PC-9 (cell line): ENCODE data around the gene PTDSS2. TPM values are rescaled to one million over a fixed set of nuclear protein-coding genes. Genes with fewer than 3 reads are reported as not detected.

ENCODE experiments used
- BruUV-seq: library from RNA; stranded (reverse); fragments of 400-500 nt; replicated peaks from 2 replicates; lab custom pipeline; 2021; lab: Mats Ljungman, UMichigan
- CTCF ChIA-PET: fragments of 300-600 bp; sonication (Branson Sonifier 250); formaldehyde crosslinking; loops from one replicate; lab custom pipeline; 2022; ENCODE audit warnings: antibody characterized with exemption; lab: Charles Lee
- POLR2A ChIA-PET: fragments of 300-600 bp; sonication (Branson Sonifier 250); formaldehyde crosslinking; loops from one replicate; lab custom pipeline; 2022; ENCODE audit warnings: antibody characterized with exemption; ENCODE audit not compliant: unreplicated experiment; lab: Charles Lee
- DNase-seq, 2 experiments: peaks; one replicate each; pipeline versions ENCODE4 v3.0.0 to v3.0.0-alpha.2; 2015 to 2022; ENCODE audit warnings: mixed read lengths in 1 of 2
- H2AFZ ChIP-seq: fragments of 200-600 bp; sonication (generic); 2 replicates; pipeline ENCODE4 v1.8.1; 2017; ENCODE audit warnings: antibody characterized with exemption
- H3F3A ChIP-seq: fragments of 200-600 bp; sonication (generic); 2 replicates; pipeline ENCODE4 v1.8.1; 2017; ENCODE audit warnings: antibody characterized with exemption, mild to moderate bottlenecking, low read depth; ENCODE audit not compliant: insufficient read depth
- H3K27ac ChIP-seq: fragments of 200-600 bp; sonication (generic); 2 replicates; pipeline ENCODE4 v1.6.1; 2016; ENCODE audit warnings: mixed run types
- H3K27me3 ChIP-seq: fragments of 200-600 bp; sonication (generic); 2 replicates; pipeline ENCODE4 v1.6.1; 2016; ENCODE audit warnings: low read depth, mixed run types; ENCODE audit not compliant: insufficient read depth
- H3K36me3 ChIP-seq: fragments of 200-600 bp; sonication (generic); 2 replicates; pipeline ENCODE4 v1.6.1; 2016; ENCODE audit warnings: low read depth, mixed run types
- H3K4me1 ChIP-seq: fragments of 200-600 bp; sonication (generic); replicated peaks from 2 replicates; pipeline ENCODE4 v1.6.1; 2016; ENCODE audit warnings: mixed run types; ENCODE audit not compliant: insufficient read depth
- H3K4me2 ChIP-seq: fragments of 200-600 bp; sonication (generic); 2 replicates; pipeline ENCODE4 v1.6.1; 2017; ENCODE audit warnings: mixed run types
- H3K4me3 ChIP-seq: fragments of 200-600 bp; sonication (generic); 2 replicates; pipeline ENCODE4 v1.6.1; 2016; ENCODE audit warnings: mixed run types
- H3K79me2 ChIP-seq: fragments of 200-600 bp; sonication (generic); 2 replicates; pipeline ENCODE4 v1.6.1; 2017; ENCODE audit warnings: low read depth, mixed run types
- H3K9me2 ChIP-seq: fragments of 200-600 bp; sonication (generic); 2 replicates; pipeline ENCODE4 v1.8.1; 2017; ENCODE audit warnings: mild to moderate bottlenecking; ENCODE audit not compliant: insufficient read depth
- H3K9me3 ChIP-seq: fragments of 200-600 bp; sonication (generic); 2 replicates; pipeline ENCODE4 v1.8.1; 2016; ENCODE audit warnings: low read depth; ENCODE audit not compliant: insufficient read depth
- H4K20me1 ChIP-seq: fragments of 200-600 bp; sonication (generic); 2 replicates; pipeline ENCODE4 v1.8.1; 2017; ENCODE audit not compliant: insufficient read depth
- EZH2 ChIP-seq: fragments of 200-600 bp; sonication (generic); IDR thresholded peaks from 2 replicates; pipeline ENCODE4 v1.8.0; 2017; ENCODE audit warnings: antibody characterized with exemption, low read depth
- intact Hi-C: fragments of 100-400 bp; cut with micrococcal nuclease; formaldehyde crosslinking; loops from one replicate; pipeline ENCODE4 v1.10.0; 2022; ENCODE audit not compliant: unreplicated experiment
- total RNA-seq: library from RNA; stranded (reverse); gene quantifications from 2 replicates; pipeline ENCODE4 v1.2.3, GENCODE V29; 2021
- TF ChIP-seq, protein P1 (sequence below): fragments of 200-600 bp; sonication (generic); conservative IDR thresholded peaks from 2 replicates; pipeline ENCODE4 v1.6.1; 2017; ENCODE audit warnings: mixed run types, antibody characterized with exemption, mild to moderate bottlenecking, moderate library complexity

The PTDSS2 gene
- total RNA-seq, 1 experiment from 2014 or later: 32.5 TPM

DNA sequence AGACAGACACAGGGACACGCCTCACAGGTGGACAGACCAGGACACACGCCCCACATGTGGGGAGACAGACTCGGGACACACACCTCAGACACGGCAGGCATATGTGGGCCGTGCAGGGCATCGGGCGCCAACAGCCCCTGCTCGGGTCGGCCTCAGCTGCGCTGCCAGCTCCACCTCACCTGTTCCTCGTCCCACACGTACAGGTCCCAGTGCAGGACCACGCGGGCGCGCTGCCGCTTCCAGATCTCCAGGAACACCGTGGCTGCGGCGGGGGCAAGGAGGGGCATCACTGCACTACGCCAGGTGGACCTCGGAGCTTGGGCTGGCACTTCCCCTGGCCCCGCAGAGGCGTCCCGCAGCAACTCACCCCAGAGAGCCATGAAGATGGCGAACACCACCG lies 20.7 kb upstream of the PTDSS2 start:
- no peak overlapping the region for H3K4me3 ChIP-seq
- no peak for DNase-seq
- BruUV-seq: no TSS peak
- H3K27me3 ChIP-seq: no peaks in the 10 kb centered on the region
- H3K9me3 ChIP-seq: no peaks in the 10 kb centered on the region
- no peaks in the 10 kb centered on the region for H3K4me1 ChIP-seq
- H3K79me2 ChIP-seq: no peaks in the 10 kb centered on the region
- no peaks in the 10 kb centered on the region for H3K9me2 ChIP-seq
- TF ChIP-seq EZH2: no peak
- TF ChIP-seq, protein P1, sequence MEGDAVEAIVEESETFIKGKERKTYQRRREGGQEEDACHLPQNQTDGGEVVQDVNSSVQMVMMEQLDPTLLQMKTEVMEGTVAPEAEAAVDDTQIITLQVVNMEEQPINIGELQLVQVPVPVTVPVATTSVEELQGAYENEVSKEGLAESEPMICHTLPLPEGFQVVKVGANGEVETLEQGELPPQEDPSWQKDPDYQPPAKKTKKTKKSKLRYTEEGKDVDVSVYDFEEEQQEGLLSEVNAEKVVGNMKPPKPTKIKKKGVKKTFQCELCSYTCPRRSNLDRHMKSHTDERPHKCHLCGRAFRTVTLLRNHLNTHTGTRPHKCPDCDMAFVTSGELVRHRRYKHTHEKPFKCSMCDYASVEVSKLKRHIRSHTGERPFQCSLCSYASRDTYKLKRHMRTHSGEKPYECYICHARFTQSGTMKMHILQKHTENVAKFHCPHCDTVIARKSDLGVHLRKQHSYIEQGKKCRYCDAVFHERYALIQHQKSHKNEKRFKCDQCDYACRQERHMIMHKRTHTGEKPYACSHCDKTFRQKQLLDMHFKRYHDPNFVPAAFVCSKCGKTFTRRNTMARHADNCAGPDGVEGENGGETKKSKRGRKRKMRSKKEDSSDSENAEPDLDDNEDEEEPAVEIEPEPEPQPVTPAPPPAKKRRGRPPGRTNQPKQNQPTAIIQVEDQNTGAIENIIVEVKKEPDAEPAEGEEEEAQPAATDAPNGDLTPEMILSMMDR: no peak
- no peak overlapping the region for H2AFZ ChIP-seq
- intact Hi-C loops: no loop called here
- H4K20me1 ChIP-seq: no peaks in the 10 kb centered on the region
- no peak overlapping the region for H3K27ac ChIP-seq
- H3K4me2 ChIP-seq: no peak overlapping the region
- H3F3A ChIP-seq: no peaks in the 10 kb centered on the region
- CTCF ChIA-PET: no interaction called here
- POLR2A ChIA-PET: no interaction called here
- no peaks in the 10 kb centered on the region for H3K36me3 ChIP-seq

DNA sequence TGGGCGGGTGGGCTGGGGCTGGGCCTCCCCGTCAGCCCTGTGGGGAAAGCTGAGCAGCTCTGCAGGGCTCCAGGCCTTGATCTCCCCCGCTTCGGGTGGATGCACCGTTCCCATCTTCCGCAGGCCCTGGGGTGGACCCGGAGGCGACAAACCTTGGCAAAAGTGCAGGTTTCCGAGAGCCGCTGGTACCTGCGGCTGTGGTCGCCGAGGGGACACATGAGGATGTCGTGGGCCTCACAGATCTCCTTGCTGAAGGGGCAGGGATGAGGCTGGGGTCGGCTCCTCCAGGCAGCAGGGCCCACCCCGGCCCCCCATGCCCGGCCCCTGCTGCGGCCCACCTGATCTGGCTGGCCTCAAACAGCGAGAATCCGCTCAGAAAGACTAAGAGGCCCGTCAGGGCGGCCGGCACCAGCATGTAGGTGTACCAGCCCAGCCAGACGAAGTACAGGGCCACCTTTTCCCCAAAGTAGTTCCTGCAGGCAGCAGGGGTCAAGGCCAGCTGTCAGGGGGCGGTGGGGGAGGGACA lies 20.1 kb upstream of the PTDSS2 start:
- Histone ChIP-seq H3K4me3 (no peak overlapping the region), H3K27me3 (no peaks in the 10 kb centered on the region), H2AFZ (no peak overlapping the region), H3F3A (no peaks in the 10 kb centered on the region), H3K79me2 (no peaks in the 10 kb centered on the region), H3K4me1 (no peaks in the 10 kb centered on the region), H3K36me3 (no peaks in the 10 kb centered on the region), H4K20me1 (no peaks in the 10 kb centered on the region), H3K4me2 (no peak overlapping the region), H3K27ac (no peak overlapping the region), H3K9me3 (no peaks in the 10 kb centered on the region), H3K9me2 (no peaks in the 10 kb centered on the region)
- no TSS peak for BruUV-seq
- intact Hi-C loops: no loop called here
- ChIA-PET CTCF (no interaction called here), POLR2A (no interaction called here)
- TF ChIP-seq EZH2: no peak
- TF ChIP-seq, protein P1: no peak
- no peak for DNase-seq

DNA sequence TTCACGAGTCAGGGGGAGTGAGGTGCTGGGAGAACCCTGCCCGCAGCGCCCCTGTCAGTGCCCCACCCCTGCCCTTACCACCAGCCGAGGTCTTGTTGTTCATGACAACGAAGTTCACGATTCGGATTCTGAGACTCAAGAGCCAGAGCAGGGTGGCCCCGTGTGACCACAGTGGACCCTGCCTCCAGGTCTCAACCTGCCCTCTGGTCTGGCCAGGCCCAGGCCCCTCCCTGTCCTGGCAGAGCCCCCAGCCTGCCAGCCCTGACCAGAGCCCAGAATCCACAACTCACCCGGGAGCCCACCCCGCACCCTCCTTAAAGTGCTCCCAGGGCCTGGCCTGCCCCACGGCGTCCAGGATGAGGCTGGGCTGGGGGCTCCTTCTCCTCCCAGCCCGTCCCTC lies 18.2 kb upstream of the PTDSS2 start:
- H3F3A ChIP-seq: no peaks in the 10 kb centered on the region
- H2AFZ ChIP-seq: no peak overlapping the region
- intact Hi-C loops: no loop called here
- H3K4me1 ChIP-seq: no peaks in the 10 kb centered on the region
- H3K9me2 ChIP-seq: no peaks in the 10 kb centered on the region
- TF ChIP-seq EZH2: no peak
- TF ChIP-seq, protein P1: no peak
- no peak overlapping the region for H3K4me3 ChIP-seq
- ChIA-PET POLR2A (no interaction called here), CTCF (no interaction called here)
- no peak overlapping the region for H3K27ac ChIP-seq
- no peaks in the 10 kb centered on the region for H3K27me3 ChIP-seq
- H3K4me2 ChIP-seq: no peak overlapping the region
- H3K9me3 ChIP-seq: no peaks in the 10 kb centered on the region
- no peaks in the 10 kb centered on the region for H4K20me1 ChIP-seq
- BruUV-seq: no TSS peak
- H3K79me2 ChIP-seq: no peaks in the 10 kb centered on the region
- H3K36me3 ChIP-seq: no peaks in the 10 kb centered on the region
- DNase-seq: no peak
